Measurements from ENCODE around the gene PLCG1.
A peak's percentile ranks its signal among the peaks of the same experiment; 100 is the strongest.
"Not testable (repeated sequence)": the region's sequence is repeated elsewhere in the genome, so short reads cannot be mapped to it uniquely, and the experiment has no call there.

The PLCG1 gene

GRCh38 chr20:41136680-41137613 lies at the start of gene PLCG1:
TSS of gene PLCG1 (plus strand) at chr20:41137543. CDS start at chr20:41137642, 99 bp downstream.
- DNase-seq (ENCODE audit: low read depth): peak; percentile 76

- DNase-seq (ENCODE audit: low read depth): no peak
Measured at GRCh38 chr20:41087777-41088176, 49.6 kb upstream of the PLCG1 start.

GRCh38 chr20:41089555-41089954 lies 47.8 kb upstream of the PLCG1 start:
- no peak for DNase-seq (ENCODE audit: low read depth)

- DNase-seq (ENCODE audit: low read depth): no peak
Measured at GRCh38 chr20:41091927-41092326, 45.4 kb upstream of the PLCG1 start.

- no peak for DNase-seq (ENCODE audit: low read depth)
Measured at GRCh38 chr20:41094353-41095055, 42.8 kb upstream of the PLCG1 start.

- DNase-seq (ENCODE audit: low read depth): peak; percentile 4
Measured at GRCh38 chr20:41095110-41095969, 42.0 kb upstream of the PLCG1 start.

- no peak for DNase-seq (ENCODE audit: low read depth)
Measured at GRCh38 chr20:41098703-41099250, 38.6 kb upstream of the PLCG1 start.

- no peak for DNase-seq (ENCODE audit: low read depth)
Measured at GRCh38 chr20:41100001-41100480, 37.3 kb upstream of the PLCG1 start.

- DNase-seq (ENCODE audit: low read depth): no peak
Measured at GRCh38 chr20:41101660-41102059, 35.7 kb upstream of the PLCG1 start.

- DNase-seq (ENCODE audit: low read depth): no peak
Measured at GRCh38 chr20:41108531-41108930, 28.8 kb upstream of the PLCG1 start.

- no peak for DNase-seq (ENCODE audit: low read depth)
Measured at GRCh38 chr20:41110012-41110411, 27.3 kb upstream of the PLCG1 start.

GRCh38 chr20:41110930-41111577 lies 26.3 kb upstream of the PLCG1 start:
- no peak for DNase-seq (ENCODE audit: low read depth)

- no peak for DNase-seq (ENCODE audit: low read depth)
Measured at GRCh38 chr20:41111578-41111951, 25.8 kb upstream of the PLCG1 start.

GRCh38 chr20:41116282-41116956 lies 20.9 kb upstream of the PLCG1 start:
- no peak for DNase-seq (ENCODE audit: low read depth)

GRCh38 chr20:41118159-41118558 lies 19.2 kb upstream of the PLCG1 start:
- DNase-seq (ENCODE audit: low read depth): not testable (repeated sequence)

- no peak for DNase-seq (ENCODE audit: low read depth)
Measured at GRCh38 chr20:41118632-41119031, 18.7 kb upstream of the PLCG1 start.

GRCh38 chr20:41119614-41120561 lies 17.5 kb upstream of the PLCG1 start:
- DNase-seq (ENCODE audit: low read depth): no peak

GRCh38 chr20:41121399-41121798 lies 15.9 kb upstream of the PLCG1 start:
- DNase-seq (ENCODE audit: low read depth): no peak

GRCh38 chr20:41123631-41124030 lies 13.7 kb upstream of the PLCG1 start:
- no peak for DNase-seq (ENCODE audit: low read depth)
